Activated CD4-positive, alpha-beta T cell treated with anti-CD3 and anti-CD28 coated beads, Interleukin-2, amount 50 U/mL, for 1 hour (primary cell): ENCODE measurements around the gene FKBP1B.
A peak's percentile ranks its signal among the peaks of the same experiment; 100 is the strongest.
"Not testable (repeated sequence)": the region's sequence is repeated elsewhere in the genome, so short reads cannot be mapped to it uniquely, and the experiment has no call there.

Experiments
- DNase-seq: peaks from one replicate; pipeline ENCODE4 v3.0.0-alpha.2; 2020

The FKBP1B gene

GRCh38 chr2:24049485-24050021 lies at the start of gene FKBP1B:
Gene FKBP1B, plus strand, starts transcription at chr2:24049741. Its CDS starts 109 bp downstream, at chr2:24049850.
- peak; percentile 30 for DNase-seq

GRCh38 chr2:24007693-24008092 lies 41.8 kb upstream of the FKBP1B start:
- no peak for DNase-seq

- no peak for DNase-seq
Measured at GRCh38 chr2:24008672-24009366, 40.7 kb upstream of the FKBP1B start.

- DNase-seq = no peak
Measured at GRCh38 chr2:24009367-24009679, 40.2 kb upstream of the FKBP1B start.

- no peak for DNase-seq
Measured at GRCh38 chr2:24009680-24010476, 39.7 kb upstream of the FKBP1B start, which contains the start of gene MFSD2B. Gene MFSD2B, plus strand, starts transcription at chr2:24010085. Its CDS starts 12 bp downstream, at chr2:24010097.

- no peak for DNase-seq
Measured at GRCh38 chr2:24010477-24011249, 38.9 kb upstream of the FKBP1B start.

GRCh38 chr2:24011250-24012104 lies 38.1 kb upstream of the FKBP1B start:
- no peak for DNase-seq

GRCh38 chr2:24012521-24013188 lies 36.9 kb upstream of the FKBP1B start:
- no peak for DNase-seq

- DNase-seq = not testable (repeated sequence)
Measured at GRCh38 chr2:24014902-24015301, 34.6 kb upstream of the FKBP1B start.

GRCh38 chr2:24015562-24016375 lies 33.8 kb upstream of the FKBP1B start:
- no peak for DNase-seq

GRCh38 chr2:24016376-24016761 lies 33.2 kb upstream of the FKBP1B start:
- DNase-seq = no peak

GRCh38 chr2:24016853-24017703 lies 32.5 kb upstream of the FKBP1B start:
- DNase-seq = no peak

GRCh38 chr2:24017711-24018110 lies 31.8 kb upstream of the FKBP1B start:
- no peak for DNase-seq

GRCh38 chr2:24018241-24018640 lies 31.3 kb upstream of the FKBP1B start:
- DNase-seq = no peak

- no peak for DNase-seq
Measured at GRCh38 chr2:24019729-24020128, 29.8 kb upstream of the FKBP1B start.

- no peak for DNase-seq
Measured at GRCh38 chr2:24020244-24020643, 29.3 kb upstream of the FKBP1B start.

GRCh38 chr2:24021122-24021998 lies 28.2 kb upstream of the FKBP1B start:
- peak; percentile 11 for DNase-seq

GRCh38 chr2:24022324-24022974 lies 27.1 kb upstream of the FKBP1B start:
- DNase-seq = no peak
